ENCODE measurements around the gene BAIAP2L2. TPM values are rescaled to one million over a fixed set of nuclear protein-coding genes. Genes with fewer than 3 reads are reported as not detected.

Gene BAIAP2L2
- total RNA-seq, 1 donor from 2014 or later: 0.86 TPM

- H3K9me3 Mint-ChIP-seq: no peaks in the 10 kb centered on the region
- H3K4me3 ChIP-seq: peak within 1 kb of the TSS; percentile 0
- peak within 1 kb of the TSS; percentile 41 for H3K27ac ChIP-seq
- H3K79me2 ChIP-seq (ENCODE audit: low read depth): no peaks in the 10 kb centered on the region
- H4K20me1 ChIP-seq (ENCODE audit: low read depth): no peaks in the 10 kb centered on the region
- H3K9ac ChIP-seq: no peak within 1 kb of the TSS
- peaks cover 14% of the 10 kb centered on the region for H3K27me3 Mint-ChIP-seq (ENCODE audit: insufficient read depth, low read depth)
- peaks cover 32% of the 10 kb centered on the region for H3K27me3 ChIP-seq
- H3F3A ChIP-seq (ENCODE audit: low read depth): peaks cover 42% of the 10 kb centered on the region
- H3K4me1 Mint-ChIP-seq: peaks cover 7% of the 10 kb centered on the region
- H3K4me3 Mint-ChIP-seq: no peak within 1 kb of the TSS
- H3K9me3 ChIP-seq (ENCODE audit: low read depth): no peaks in the 10 kb centered on the region
- TF ChIP-seq EZH2 (IDR thresholded peaks at IDR 0.05) (no peak), EZH2phosphoT487 (IDR thresholded peaks at IDR 0.05) (no peak)
- TF ChIP-seq, protein P1, sequence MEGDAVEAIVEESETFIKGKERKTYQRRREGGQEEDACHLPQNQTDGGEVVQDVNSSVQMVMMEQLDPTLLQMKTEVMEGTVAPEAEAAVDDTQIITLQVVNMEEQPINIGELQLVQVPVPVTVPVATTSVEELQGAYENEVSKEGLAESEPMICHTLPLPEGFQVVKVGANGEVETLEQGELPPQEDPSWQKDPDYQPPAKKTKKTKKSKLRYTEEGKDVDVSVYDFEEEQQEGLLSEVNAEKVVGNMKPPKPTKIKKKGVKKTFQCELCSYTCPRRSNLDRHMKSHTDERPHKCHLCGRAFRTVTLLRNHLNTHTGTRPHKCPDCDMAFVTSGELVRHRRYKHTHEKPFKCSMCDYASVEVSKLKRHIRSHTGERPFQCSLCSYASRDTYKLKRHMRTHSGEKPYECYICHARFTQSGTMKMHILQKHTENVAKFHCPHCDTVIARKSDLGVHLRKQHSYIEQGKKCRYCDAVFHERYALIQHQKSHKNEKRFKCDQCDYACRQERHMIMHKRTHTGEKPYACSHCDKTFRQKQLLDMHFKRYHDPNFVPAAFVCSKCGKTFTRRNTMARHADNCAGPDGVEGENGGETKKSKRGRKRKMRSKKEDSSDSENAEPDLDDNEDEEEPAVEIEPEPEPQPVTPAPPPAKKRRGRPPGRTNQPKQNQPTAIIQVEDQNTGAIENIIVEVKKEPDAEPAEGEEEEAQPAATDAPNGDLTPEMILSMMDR (IDR thresholded peaks at IDR 0.05): no peak
- H3K4me1 ChIP-seq: peaks cover 45% of the 10 kb centered on the region
- H3K36me3 Mint-ChIP-seq: no peaks in the 10 kb centered on the region
- no peak within 1 kb of the TSS for H3K27ac Mint-ChIP-seq
- H3K4me2 ChIP-seq: peak within 1 kb of the TSS; percentile 67
- H3K36me3 ChIP-seq: no peaks in the 10 kb centered on the region
- H2AFZ ChIP-seq (replicated peaks): no peak within 1 kb of the TSS
- peak; percentile 83 for DNase-seq (ENCODE audit: low spot score)
Measured at GRCh38 chr22:38083931-38084631, 26.4 kb downstream of the BAIAP2L2 start, which contains the start of gene SLC16A8. Gene SLC16A8, minus strand, starts transcription at chr22:38084184. Its CDS starts 1,311 bp downstream, at chr22:38082873.

GRCh38 chr22:38082986-38083710, 27.3 kb downstream of the BAIAP2L2 start:
- H3K9ac ChIP-seq: no peak overlapping the region
- TF ChIP-seq EZH2phosphoT487 (IDR thresholded peaks at IDR 0.05) (no peak), EZH2 (IDR thresholded peaks at IDR 0.05) (no peak)
- TF ChIP-seq, protein P1 (IDR thresholded peaks at IDR 0.05): no peak

GRCh38 chr22:38081941-38082828, 28.3 kb downstream of the BAIAP2L2 start:
- no peak overlapping the region for H3K27ac Mint-ChIP-seq
- no peak for DNase-seq (ENCODE audit: low spot score)

More at GRCh38 chr22:38082986-38083710, 27.3 kb downstream of the BAIAP2L2 start:
- H3K4me1 ChIP-seq: peaks cover 45% of the 10 kb centered on the region
- H3K27me3 Mint-ChIP-seq (ENCODE audit: insufficient read depth, low read depth): peaks cover 14% of the 10 kb centered on the region
- no peak for DNase-seq (ENCODE audit: low spot score)
- peaks cover 42% of the 10 kb centered on the region for H3F3A ChIP-seq (ENCODE audit: low read depth)
- H3K36me3 ChIP-seq: no peaks in the 10 kb centered on the region
- no peak overlapping the region for H3K27ac ChIP-seq
- no peaks in the 10 kb centered on the region for H3K36me3 Mint-ChIP-seq
- no peaks in the 10 kb centered on the region for H3K9me3 Mint-ChIP-seq
- no peaks in the 10 kb centered on the region for H3K9me3 ChIP-seq (ENCODE audit: low read depth)
- no peak overlapping the region for H3K4me3 ChIP-seq
- H2AFZ ChIP-seq (replicated peaks): no peak overlapping the region
- H3K4me3 Mint-ChIP-seq: no peak overlapping the region
- peaks cover 7% of the 10 kb centered on the region for H3K4me1 Mint-ChIP-seq
- H3K27me3 ChIP-seq: peaks cover 31% of the 10 kb centered on the region
- H3K79me2 ChIP-seq (ENCODE audit: low read depth): no peaks in the 10 kb centered on the region
- no peak overlapping the region for H3K27ac Mint-ChIP-seq
- peak overlapping the region; percentile 67 for H3K4me2 ChIP-seq
- no peaks in the 10 kb centered on the region for H4K20me1 ChIP-seq (ENCODE audit: low read depth)

More at GRCh38 chr22:38081941-38082828, 28.3 kb downstream of the BAIAP2L2 start:
- peaks cover 45% of the 10 kb centered on the region for H3K4me1 ChIP-seq
- H3K4me1 Mint-ChIP-seq: peaks cover 8% of the 10 kb centered on the region
- no peak overlapping the region for H3K9ac ChIP-seq
- peaks cover 31% of the 10 kb centered on the region for H3K27me3 ChIP-seq
- peak overlapping the region; percentile 67 for H3K4me2 ChIP-seq
- H2AFZ ChIP-seq (replicated peaks): no peak overlapping the region
- no peaks in the 10 kb centered on the region for H3K9me3 Mint-ChIP-seq
- H4K20me1 ChIP-seq (ENCODE audit: low read depth): no peaks in the 10 kb centered on the region
- no peaks in the 10 kb centered on the region for H3K79me2 ChIP-seq (ENCODE audit: low read depth)
- H3F3A ChIP-seq (ENCODE audit: low read depth): peaks cover 39% of the 10 kb centered on the region
- TF ChIP-seq EZH2 (IDR thresholded peaks at IDR 0.05): no peak
- H3K4me3 Mint-ChIP-seq: no peak overlapping the region
- no peaks in the 10 kb centered on the region for H3K36me3 ChIP-seq
- peak overlapping the region; percentile 24 for H3K4me3 ChIP-seq
- peaks cover 15% of the 10 kb centered on the region for H3K27me3 Mint-ChIP-seq (ENCODE audit: insufficient read depth, low read depth)
- H3K36me3 Mint-ChIP-seq: no peaks in the 10 kb centered on the region
- no peaks in the 10 kb centered on the region for H3K9me3 ChIP-seq (ENCODE audit: low read depth)
- no peak overlapping the region for H3K27ac ChIP-seq

All from neural progenitor cell (in vitro differentiated cells).